HEK293 (cell line): ENCODE results near the gene KLC4.

Experiments used
- CTCF ChIP-seq: fragments of 450-650 bp; formaldehyde crosslinking; IDR thresholded peaks from 2 replicates; pipeline ENCODE4 v1.5.1; 2016; ENCODE audit warnings: missing biosample characterization, missing genetic modification characterization
- GFI1B ChIP-seq: fragments of 450-650 bp; formaldehyde crosslinking; IDR thresholded peaks from 2 replicates; pipeline ENCODE4 v1.5.1; 2016; ENCODE audit warnings: missing biosample characterization, missing genetic modification characterization
- GLIS2 ChIP-seq: fragments of 450-650 bp; formaldehyde crosslinking; IDR thresholded peaks from 2 replicates; pipeline ENCODE4 v1.5.1; 2016; ENCODE audit warnings: missing biosample characterization, missing genetic modification characterization
- SP2 ChIP-seq: fragments of 450-650 bp; formaldehyde crosslinking; IDR thresholded peaks from 2 replicates; pipeline ENCODE4 v1.5.1; 2016; ENCODE audit warnings: missing biosample characterization, missing genetic modification characterization
- ZBTB11 ChIP-seq: fragments of 450-650 bp; formaldehyde crosslinking; conservative IDR thresholded peaks from 2 replicates; pipeline ENCODE4 v1.5.1; 2016; ENCODE audit warnings: low read depth, missing biosample characterization, missing genetic modification characterization
- ZFP41 ChIP-seq: fragments of 450-650 bp; formaldehyde crosslinking; IDR thresholded peaks from 2 replicates; pipeline ENCODE4 v1.5.1; 2016; ENCODE audit warnings: missing biosample characterization, missing genetic modification characterization, borderline replicate concordance
- ZNF114 ChIP-seq: fragments of 450-650 bp; formaldehyde crosslinking; IDR thresholded peaks from 2 replicates; pipeline ENCODE4 v1.5.0; 2017; ENCODE audit warnings: missing biosample characterization, missing genetic modification characterization
- ZNF140 ChIP-seq: fragments of 450-650 bp; formaldehyde crosslinking; IDR thresholded peaks from 2 replicates; pipeline ENCODE4 v1.5.1; 2016; ENCODE audit warnings: missing biosample characterization, missing genetic modification characterization
- ZNF169 ChIP-seq: fragments of 450-650 bp; formaldehyde crosslinking; IDR thresholded peaks from 2 replicates; pipeline ENCODE4 v1.5.1; 2016; ENCODE audit warnings: missing biosample characterization, missing genetic modification characterization
- ZNF19 ChIP-seq: fragments of 450-650 bp; formaldehyde crosslinking; IDR thresholded peaks from 2 replicates; pipeline ENCODE4; 2016; ENCODE audit warnings: missing biosample characterization, missing genetic modification characterization, low read depth
- ZNF2 ChIP-seq: fragments of 450-650 bp; formaldehyde crosslinking; IDR thresholded peaks from 2 replicates; pipeline ENCODE4 v1.5.1; 2016; ENCODE audit warnings: missing biosample characterization, missing genetic modification characterization
- ZNF23 ChIP-seq: fragments of 450-650 bp; formaldehyde crosslinking; IDR thresholded peaks from 2 replicates; pipeline ENCODE4 v1.5.1; 2016; ENCODE audit warnings: missing biosample characterization, missing genetic modification characterization, borderline replicate concordance
- ZNF26 ChIP-seq: fragments of 450-650 bp; formaldehyde crosslinking; IDR thresholded peaks from 2 replicates; pipeline ENCODE4 v1.5.1; 2016; ENCODE audit warnings: missing biosample characterization, missing genetic modification characterization
- ZNF354C ChIP-seq: fragments of 450-650 bp; formaldehyde crosslinking; IDR thresholded peaks from 2 replicates; pipeline ENCODE4 v1.5.1; 2016; ENCODE audit warnings: missing biosample characterization, missing genetic modification characterization, low read depth, borderline replicate concordance
- ZNF366 ChIP-seq: fragments of 450-650 bp; formaldehyde crosslinking; conservative IDR thresholded peaks from 2 replicates; pipeline ENCODE4 v1.5.1; 2016; ENCODE audit warnings: missing biosample characterization, missing genetic modification characterization
- ZNF514 ChIP-seq: fragments of 450-650 bp; formaldehyde crosslinking; IDR thresholded peaks from 2 replicates; pipeline ENCODE4 v1.5.1; 2016; ENCODE audit warnings: missing biosample characterization, missing genetic modification characterization
- ZNF555 ChIP-seq: fragments of 450-650 bp; formaldehyde crosslinking; conservative IDR thresholded peaks from 2 replicates; pipeline ENCODE4 v1.5.1; 2017; ENCODE audit warnings: missing biosample characterization, mild to moderate bottlenecking, missing genetic modification characterization, inconsistent platforms
- ZNF585B ChIP-seq: fragments of 450-650 bp; formaldehyde crosslinking; IDR thresholded peaks from 2 replicates; pipeline ENCODE4 v1.5.1; 2016; ENCODE audit warnings: missing biosample characterization, missing genetic modification characterization
- ZNF626 ChIP-seq: fragments of 450-650 bp; sonication (Bioruptor Pico); formaldehyde crosslinking; IDR thresholded peaks from 2 replicates; pipeline ENCODE4 v1.5.1; 2018; ENCODE audit warnings: missing biosample characterization, missing genetic modification characterization, inconsistent platforms
- ZNF747 ChIP-seq: fragments of 450-650 bp; formaldehyde crosslinking; IDR thresholded peaks from 2 replicates; pipeline ENCODE4 v1.5.1; 2016; ENCODE audit warnings: missing biosample characterization, missing genetic modification characterization
- ZNF777 ChIP-seq: fragments of 450-650 bp; formaldehyde crosslinking; IDR thresholded peaks from 2 replicates; pipeline ENCODE4 v1.5.1; 2017; ENCODE audit warnings: missing biosample characterization, missing genetic modification characterization, borderline replicate concordance
- ZNF785 ChIP-seq: fragments of 450-650 bp; formaldehyde crosslinking; IDR thresholded peaks from 2 replicates; pipeline ENCODE4 v1.5.1; 2016; ENCODE audit warnings: missing biosample characterization, missing genetic modification characterization
- ZNF830 ChIP-seq: fragments of 450-650 bp; IDR thresholded peaks from 2 replicates; pipeline ENCODE4 v1.5.0; 2018; ENCODE audit warnings: missing biosample characterization, missing genetic modification characterization, low read depth, mild to moderate bottlenecking, moderate library complexity
- ZSCAN30 ChIP-seq: fragments of 450-650 bp; IDR thresholded peaks from 2 replicates; pipeline ENCODE4 v1.5.1; 2018; ENCODE audit warnings: missing biosample characterization, mild to moderate bottlenecking, missing genetic modification characterization, moderate library complexity
- TF ChIP-seq, protein P1 (sequence below): fragments of 450-650 bp; formaldehyde crosslinking; IDR thresholded peaks from 2 replicates; pipeline ENCODE4 v1.5.1; 2016; ENCODE audit warnings: missing biosample characterization, missing genetic modification characterization
- TF ChIP-seq, protein P2 (sequence below): fragments of 450-650 bp; formaldehyde crosslinking; IDR thresholded peaks from 2 replicates; pipeline ENCODE4 v1.5.1; 2016; ENCODE audit warnings: missing biosample characterization, missing genetic modification characterization
- TF ChIP-seq, protein P3 (sequence below): fragments of 450-650 bp; formaldehyde crosslinking; IDR thresholded peaks from 2 replicates; pipeline ENCODE4 v1.5.1; 2016; ENCODE audit warnings: missing biosample characterization, missing genetic modification characterization, low read depth

Gene KLC4

GRCh38 chr6:43053545-43054205 is 5.8 kb upstream of the KLC4 start, which contains the start of gene CUL7 (continued):
- TF ChIP-seq, protein P1, sequence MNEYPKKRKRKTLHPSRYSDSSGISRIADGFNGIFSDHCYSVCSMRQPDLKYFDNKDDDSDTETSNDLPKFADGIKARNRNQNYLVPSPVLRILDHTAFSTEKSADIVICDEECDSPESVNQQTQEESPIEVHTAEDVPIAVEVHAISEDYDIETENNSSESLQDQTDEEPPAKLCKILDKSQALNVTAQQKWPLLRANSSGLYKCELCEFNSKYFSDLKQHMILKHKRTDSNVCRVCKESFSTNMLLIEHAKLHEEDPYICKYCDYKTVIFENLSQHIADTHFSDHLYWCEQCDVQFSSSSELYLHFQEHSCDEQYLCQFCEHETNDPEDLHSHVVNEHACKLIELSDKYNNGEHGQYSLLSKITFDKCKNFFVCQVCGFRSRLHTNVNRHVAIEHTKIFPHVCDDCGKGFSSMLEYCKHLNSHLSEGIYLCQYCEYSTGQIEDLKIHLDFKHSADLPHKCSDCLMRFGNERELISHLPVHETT (tag by site-specific recombination): no peak; the same call in 1 of the 2 replicates
- peak; percentile 77; the same call in 1 of the 2 replicates for TF ChIP-seq CTCF (tag by site-specific recombination)
- no peak for TF ChIP-seq ZNF169 (tag by site-specific recombination)
- TF ChIP-seq ZNF26 (tag by site-specific recombination): no peak
- peak; percentile 63; the same call in 1 of the 2 replicates for TF ChIP-seq ZNF2 (tag by site-specific recombination)
- TF ChIP-seq ZNF747 (tag by site-specific recombination): no peak
- no peak; the same call in 1 of the 2 replicates for TF ChIP-seq ZNF777 (tag by site-specific recombination)
- TF ChIP-seq, protein P2, sequence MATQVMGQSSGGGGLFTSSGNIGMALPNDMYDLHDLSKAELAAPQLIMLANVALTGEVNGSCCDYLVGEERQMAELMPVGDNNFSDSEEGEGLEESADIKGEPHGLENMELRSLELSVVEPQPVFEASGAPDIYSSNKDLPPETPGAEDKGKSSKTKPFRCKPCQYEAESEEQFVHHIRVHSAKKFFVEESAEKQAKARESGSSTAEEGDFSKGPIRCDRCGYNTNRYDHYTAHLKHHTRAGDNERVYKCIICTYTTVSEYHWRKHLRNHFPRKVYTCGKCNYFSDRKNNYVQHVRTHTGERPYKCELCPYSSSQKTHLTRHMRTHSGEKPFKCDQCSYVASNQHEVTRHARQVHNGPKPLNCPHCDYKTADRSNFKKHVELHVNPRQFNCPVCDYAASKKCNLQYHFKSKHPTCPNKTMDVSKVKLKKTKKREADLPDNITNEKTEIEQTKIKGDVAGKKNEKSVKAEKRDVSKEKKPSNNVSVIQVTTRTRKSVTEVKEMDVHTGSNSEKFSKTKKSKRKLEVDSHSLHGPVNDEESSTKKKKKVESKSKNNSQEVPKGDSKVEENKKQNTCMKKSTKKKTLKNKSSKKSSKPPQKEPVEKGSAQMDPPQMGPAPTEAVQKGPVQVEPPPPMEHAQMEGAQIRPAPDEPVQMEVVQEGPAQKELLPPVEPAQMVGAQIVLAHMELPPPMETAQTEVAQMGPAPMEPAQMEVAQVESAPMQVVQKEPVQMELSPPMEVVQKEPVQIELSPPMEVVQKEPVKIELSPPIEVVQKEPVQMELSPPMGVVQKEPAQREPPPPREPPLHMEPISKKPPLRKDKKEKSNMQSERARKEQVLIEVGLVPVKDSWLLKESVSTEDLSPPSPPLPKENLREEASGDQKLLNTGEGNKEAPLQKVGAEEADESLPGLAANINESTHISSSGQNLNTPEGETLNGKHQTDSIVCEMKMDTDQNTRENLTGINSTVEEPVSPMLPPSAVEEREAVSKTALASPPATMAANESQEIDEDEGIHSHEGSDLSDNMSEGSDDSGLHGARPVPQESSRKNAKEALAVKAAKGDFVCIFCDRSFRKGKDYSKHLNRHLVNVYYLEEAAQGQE (tag by site-specific recombination): 0 out of 2 replicates have a peak, but pooled peaks have one; percentile 9
- TF ChIP-seq GLIS2: peak; percentile 98
- no peak for TF ChIP-seq ZNF140 (tag by site-specific recombination)
- TF ChIP-seq ZNF23 (tag by site-specific recombination): no peak
- TF ChIP-seq ZSCAN30 (tag by site-specific recombination): peak; percentile 85
- TF ChIP-seq ZNF354C: no peak
- TF ChIP-seq, protein P3, sequence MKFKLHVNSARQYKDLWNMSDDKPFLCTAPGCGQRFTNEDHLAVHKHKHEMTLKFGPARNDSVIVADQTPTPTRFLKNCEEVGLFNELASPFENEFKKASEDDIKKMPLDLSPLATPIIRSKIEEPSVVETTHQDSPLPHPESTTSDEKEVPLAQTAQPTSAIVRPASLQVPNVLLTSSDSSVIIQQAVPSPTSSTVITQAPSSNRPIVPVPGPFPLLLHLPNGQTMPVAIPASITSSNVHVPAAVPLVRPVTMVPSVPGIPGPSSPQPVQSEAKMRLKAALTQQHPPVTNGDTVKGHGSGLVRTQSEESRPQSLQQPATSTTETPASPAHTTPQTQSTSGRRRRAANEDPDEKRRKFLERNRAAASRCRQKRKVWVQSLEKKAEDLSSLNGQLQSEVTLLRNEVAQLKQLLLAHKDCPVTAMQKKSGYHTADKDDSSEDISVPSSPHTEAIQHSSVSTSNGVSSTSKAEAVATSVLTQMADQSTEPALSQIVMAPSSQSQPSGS (tag by site-specific recombination): no peak
- TF ChIP-seq ZNF514 (tag by site-specific recombination): no peak
- no peak for TF ChIP-seq ZNF585B
- TF ChIP-seq ZNF19 (tag by site-specific recombination): no peak
- no peak for TF ChIP-seq GFI1B (tag by site-specific recombination)
- TF ChIP-seq ZNF626 (tag by site-specific recombination): no peak
- no peak for TF ChIP-seq ZNF555
- TF ChIP-seq ZNF830 (tag by site-specific recombination): no peak
- TF ChIP-seq ZNF366 (tag by site-specific recombination): peak; percentile 95
- 0 out of 2 replicates have a peak, but pooled peaks have one; percentile 41 for TF ChIP-seq ZNF785 (tag by site-specific recombination)
- peak; percentile 98 for TF ChIP-seq SP2 (tag by site-specific recombination)
- no peak for TF ChIP-seq ZNF114 (tag by site-specific recombination)
- no peak for TF ChIP-seq ZFP41 (tag by site-specific recombination)
- peak; percentile 94 for TF ChIP-seq ZBTB11 (tag by site-specific recombination)
